ENCODE data around the gene ZSCAN5C.
A peak's percentile ranks its signal among the peaks of the same experiment; 100 is the strongest.
"Not testable (repeated sequence)": the region's sequence is repeated elsewhere in the genome, so short reads cannot be mapped to it uniquely, and the experiment has no call there.

ZSCAN5C gene

DNA sequence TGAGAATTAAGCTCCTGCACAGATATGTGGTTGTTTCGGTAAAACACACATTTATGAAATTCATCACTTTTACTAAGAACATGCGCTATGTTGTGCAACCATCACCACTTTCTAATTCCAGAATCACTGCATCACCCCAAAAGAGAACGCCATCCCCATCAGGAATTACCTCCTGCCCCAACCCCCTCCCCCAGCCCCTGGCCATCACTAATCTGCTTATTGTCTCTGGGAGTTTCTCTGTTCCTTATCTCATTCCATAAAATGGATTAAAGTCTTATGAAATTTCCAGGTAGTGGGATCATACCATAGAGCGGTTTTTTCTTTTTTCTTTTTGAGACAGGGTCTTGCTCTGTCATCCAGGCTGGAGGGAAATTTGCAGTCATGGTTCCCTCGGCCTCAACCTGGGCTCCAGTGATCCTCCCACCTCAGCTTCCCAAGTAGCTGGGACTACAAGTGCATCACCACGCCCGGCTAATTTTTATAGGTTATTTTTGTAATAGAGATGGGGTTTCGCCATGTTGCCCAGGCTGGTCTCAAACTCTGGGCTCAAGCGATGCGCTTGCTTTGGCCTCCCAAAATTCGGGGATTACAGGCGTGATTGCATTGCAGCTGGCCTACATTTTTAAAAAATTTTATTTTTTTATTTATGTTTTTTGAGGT lies 8.0 kb upstream of the ZSCAN5C start:
- no peak for DNase-seq

DNA sequence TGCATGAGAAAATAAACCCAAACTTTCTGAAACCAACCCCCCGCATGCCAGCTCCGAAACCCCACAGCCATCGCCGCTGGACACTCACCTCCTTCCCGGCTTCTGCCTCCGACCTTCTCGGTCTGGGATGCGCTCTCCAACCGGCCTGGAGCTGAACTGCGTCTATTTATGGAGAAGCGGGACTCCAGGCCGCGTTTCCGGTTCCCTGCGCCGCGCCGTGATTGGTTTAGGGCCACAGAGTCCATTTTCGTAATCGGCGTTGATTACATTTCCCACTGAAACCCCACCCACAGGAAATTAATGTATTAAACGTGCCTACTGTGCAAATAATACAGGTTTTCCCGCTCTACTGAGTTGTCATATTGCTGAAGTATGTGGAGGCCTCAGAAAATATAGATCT lies 4.4 kb upstream of the ZSCAN5C start, which contains the start of gene ZSCAN5B:
TSS of gene ZSCAN5B (minus strand) at position 138 of the 400 bp plus-strand sequence. CDS start 4,731 bp downstream, outside the sequence.
- DNase-seq: not testable (repeated sequence)

- no peak for DNase-seq
Measured at GRCh38 chr19:56199687-56200086, 2.4 kb upstream of the ZSCAN5C start.

GRCh38 chr19:56207581-56207980 lies 5.5 kb downstream of the ZSCAN5C start:
- not testable (repeated sequence) for DNase-seq

DNA sequence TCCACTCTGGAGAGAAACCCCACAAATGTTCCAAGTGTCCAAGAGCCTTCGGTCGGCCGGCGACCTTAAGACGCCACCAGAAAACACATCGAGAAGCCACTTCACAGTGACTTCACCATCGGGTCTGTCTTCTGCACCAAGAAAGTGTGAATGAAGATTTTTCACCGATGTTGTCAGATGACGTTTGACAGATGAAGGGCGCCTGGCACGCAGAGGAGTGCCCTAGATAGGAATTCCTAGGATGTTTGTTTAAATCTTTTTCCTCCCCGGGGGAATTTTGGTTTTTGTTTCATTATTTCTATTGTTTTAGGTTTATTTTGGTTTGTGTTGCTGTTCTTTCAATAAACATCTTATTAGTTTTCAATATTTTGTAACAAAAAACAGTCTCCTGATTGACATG lies 7.0 kb downstream of the ZSCAN5C start:
- no peak for DNase-seq

DNA sequence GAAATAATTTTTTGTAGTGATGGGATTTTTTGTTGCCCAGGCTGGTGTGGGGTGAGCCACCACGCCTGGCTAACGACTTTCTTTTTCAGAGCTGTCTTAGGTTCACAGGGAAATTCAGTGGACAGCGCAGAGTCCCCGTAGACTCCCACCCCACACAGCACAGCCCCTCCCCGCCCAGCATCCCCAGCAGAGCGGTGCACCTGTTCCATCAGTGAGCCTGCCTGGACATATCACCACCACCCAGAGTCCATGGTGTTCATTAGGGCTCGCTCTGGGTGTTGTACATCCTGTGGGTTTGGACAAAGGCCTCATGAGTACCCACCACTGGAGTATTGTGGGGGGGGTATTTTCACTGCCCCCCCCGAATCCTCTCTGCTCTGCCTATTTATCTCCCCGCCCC lies 8.0 kb downstream of the ZSCAN5C start:
- not testable (repeated sequence) for DNase-seq

DNA sequence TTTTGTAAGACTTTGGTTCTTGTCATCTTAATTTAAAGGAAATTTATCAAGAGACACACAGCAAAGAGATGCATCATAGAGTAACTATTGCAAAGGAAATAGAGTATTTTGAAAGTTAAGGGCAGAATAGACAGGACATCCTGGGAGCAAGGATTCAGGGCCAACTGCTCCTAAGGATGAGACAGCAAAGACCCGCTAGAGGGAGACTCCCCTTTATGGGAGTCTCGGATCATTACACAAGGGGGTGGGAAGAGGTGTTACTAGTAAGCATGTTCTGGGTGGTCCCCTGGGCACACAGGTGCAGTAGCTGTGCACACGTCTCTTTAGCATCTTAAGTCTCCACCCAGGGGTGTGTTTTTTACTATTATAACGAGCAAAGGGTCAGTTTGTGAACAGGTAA lies 9.6 kb downstream of the ZSCAN5C start:
- DNase-seq: no peak

DNA sequence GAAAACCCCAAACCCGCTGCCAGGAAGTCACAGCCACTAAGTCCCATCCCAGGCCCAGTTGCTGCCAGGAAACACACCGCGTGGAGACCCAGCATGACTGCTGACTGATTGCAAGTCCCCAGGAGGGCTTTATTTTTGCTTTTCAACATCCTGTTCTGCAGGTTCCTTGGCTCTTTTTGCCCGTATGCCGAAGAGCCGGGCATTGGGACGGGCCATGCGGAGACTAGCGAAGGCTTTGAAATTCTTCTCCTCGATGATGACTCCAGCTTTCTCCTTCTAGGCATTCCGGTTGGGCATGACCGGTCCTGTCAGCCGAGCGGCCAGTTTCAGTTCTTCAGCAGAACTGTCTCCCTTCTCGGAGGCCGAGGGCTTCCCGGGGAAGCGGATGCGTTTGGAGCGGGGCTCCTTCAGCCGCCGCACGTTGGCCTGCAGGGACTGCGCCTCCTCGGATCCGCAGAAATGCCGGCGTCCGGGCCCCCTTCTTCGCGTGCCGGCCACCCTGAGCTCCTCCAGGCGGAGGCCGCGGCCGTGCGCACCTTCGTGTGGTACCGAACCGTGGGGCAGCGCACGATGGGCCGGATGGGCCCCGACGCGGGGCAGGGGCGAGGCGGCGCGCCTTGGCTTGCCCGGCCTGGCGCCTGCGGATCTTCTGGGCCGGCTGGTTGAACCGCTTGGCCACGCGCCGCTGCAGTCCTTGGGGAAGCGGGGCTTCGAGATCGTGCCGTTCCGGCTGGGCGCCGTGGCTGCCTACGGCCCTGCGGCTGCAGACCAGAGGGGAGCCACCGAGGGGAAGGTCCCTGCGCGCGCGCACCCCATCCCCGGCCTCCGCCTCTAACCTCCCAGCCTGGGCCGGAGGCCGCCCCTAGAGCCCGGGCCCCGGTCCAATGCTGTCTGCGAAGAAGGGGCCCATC lies 15.2 kb downstream of the ZSCAN5C start:
- DNase-seq: no peak

GRCh38 chr19:56218961-56219360 lies 16.9 kb downstream of the ZSCAN5C start:
- DNase-seq: no peak

GRCh38 chr19:56221442-56221841 lies 19.4 kb downstream of the ZSCAN5C start:
- DNase-seq: not testable (repeated sequence)

GRCh38 chr19:56221851-56222250 lies 19.8 kb downstream of the ZSCAN5C start:
- no peak for DNase-seq

GRCh38 chr19:56222901-56223300 lies 20.8 kb downstream of the ZSCAN5C start:
- no peak for DNase-seq

GRCh38 chr19:56223481-56223880 lies 21.4 kb downstream of the ZSCAN5C start:
- no peak for DNase-seq

DNA sequence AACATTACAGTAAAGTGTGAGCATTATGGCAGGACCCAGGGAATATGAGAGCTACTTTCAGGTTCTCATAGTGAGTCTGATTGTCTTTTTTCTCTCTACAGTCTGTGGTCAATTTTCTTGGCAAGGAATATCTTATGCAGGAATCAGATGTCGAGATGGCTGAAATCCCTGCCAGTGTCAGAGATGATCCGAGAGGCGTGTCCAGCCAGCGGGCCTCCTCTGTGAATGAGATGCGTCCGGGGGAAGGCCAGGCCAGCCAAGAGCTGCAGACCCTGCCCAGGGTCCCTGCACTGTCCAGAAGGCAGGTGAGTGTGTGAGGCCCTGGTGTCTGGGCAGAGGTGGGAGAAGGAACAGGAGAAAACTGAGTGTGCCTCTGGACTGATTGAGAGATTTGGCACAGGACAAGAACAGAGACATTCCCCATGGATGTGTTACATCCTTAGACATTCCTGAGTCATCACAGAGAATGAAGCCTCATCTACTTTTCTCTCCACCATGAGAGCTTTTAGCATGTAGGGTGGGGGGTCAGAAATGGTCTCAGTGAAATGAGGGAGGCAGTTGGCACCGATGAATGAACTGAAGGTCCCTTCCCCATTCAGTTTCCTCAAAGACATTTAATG lies 43.2 kb downstream of the ZSCAN5C start:
- no peak for DNase-seq

- not testable (repeated sequence) for DNase-seq
Measured at GRCh38 chr19:56245764-56246163, 43.7 kb downstream of the ZSCAN5C start.

- not testable (repeated sequence) for DNase-seq
Measured at GRCh38 chr19:56248736-56249338, 46.8 kb downstream of the ZSCAN5C start.

DNA sequence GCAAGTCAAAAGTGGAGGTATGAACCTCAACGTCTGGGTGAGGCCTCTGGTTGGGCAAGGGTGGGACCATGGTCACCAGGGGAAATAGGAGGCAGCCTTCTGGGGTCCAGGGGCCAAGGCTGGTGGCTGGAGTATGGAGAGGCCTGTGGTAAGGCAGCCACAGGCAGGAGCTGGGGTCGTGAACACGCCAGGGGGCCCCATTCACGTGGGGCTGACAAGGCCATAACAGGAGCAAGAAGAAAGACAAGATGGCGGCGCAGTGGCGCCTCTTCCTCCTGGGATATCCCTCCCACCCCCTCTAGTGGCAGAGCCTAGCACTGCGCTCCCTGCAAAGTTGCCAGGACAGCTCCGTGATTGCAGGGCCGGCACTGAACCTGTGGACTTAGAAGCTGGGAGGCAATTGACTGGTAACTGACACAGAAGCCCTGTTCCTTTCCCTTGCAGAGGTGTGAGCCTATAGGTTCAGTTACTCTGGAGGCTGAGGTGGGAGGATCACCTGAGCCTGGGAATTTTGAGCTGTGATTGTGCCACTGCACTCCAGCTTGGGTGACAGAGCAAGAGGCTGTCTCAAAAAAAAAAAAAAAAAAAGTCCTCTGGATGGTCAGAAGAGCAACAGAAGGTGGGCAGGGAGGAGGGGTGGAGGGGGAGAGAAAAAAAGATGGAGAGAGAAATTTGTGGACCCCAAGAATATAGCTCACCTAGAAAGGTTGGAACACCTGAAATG lies 50.8 kb downstream of the ZSCAN5C start:
- peak; percentile 72 for DNase-seq

GRCh38 chr19:56253737-56254136 lies 51.7 kb downstream of the ZSCAN5C start:
- DNase-seq: no peak

- no peak for DNase-seq
Measured at GRCh38 chr19:56258272-56258671, 56.2 kb downstream of the ZSCAN5C start.
